Nephron (organoid): Measurements from ENCODE around the gene ZNF524.

ENCODE experiments used
- H3K27ac Mint-ChIP-seq, 3 experiments: 2 replicates each; pipeline ENCODE4 v1.8.0; 2020; ENCODE audit warnings: mixed read lengths in 3 of 3, mild to moderate bottlenecking in 2 of 3, moderate library complexity in 1 of 3
- H3K27me3 Mint-ChIP-seq: 2 replicates; pipeline ENCODE4 v1.8.0; 2021; ENCODE audit warnings: low read depth, mild to moderate bottlenecking, moderate library complexity, mixed read lengths
- H3K36me3 Mint-ChIP-seq: 2 replicates; pipeline ENCODE4 v1.8.0; 2020; ENCODE audit warnings: low read depth, mixed read lengths
- H3K4me1 Mint-ChIP-seq: 2 replicates; pipeline ENCODE4 v1.8.0; 2020; ENCODE audit warnings: mixed read lengths
- H3K4me3 Mint-ChIP-seq, 3 experiments: 2 replicates each; pipeline ENCODE4 v1.8.0; 2020; ENCODE audit warnings: mild to moderate bottlenecking in 3 of 3, mixed read lengths in 3 of 3, moderate library complexity in 2 of 3
- H3K9me3 Mint-ChIP-seq: 2 replicates; pipeline ENCODE4 v1.8.0; 2020; ENCODE audit warnings: mixed read lengths
- CTCF ChIP-seq, 3 experiments: fragments of 200-600 bp; sonication (generic); IDR thresholded peaks; one replicate each; pipeline ENCODE4 v1.5.0; 2021; ENCODE audit warnings: antibody characterized with exemption in 3 of 3; ENCODE audit not compliant: unreplicated experiment in 3 of 3

ZNF524 gene

DNA sequence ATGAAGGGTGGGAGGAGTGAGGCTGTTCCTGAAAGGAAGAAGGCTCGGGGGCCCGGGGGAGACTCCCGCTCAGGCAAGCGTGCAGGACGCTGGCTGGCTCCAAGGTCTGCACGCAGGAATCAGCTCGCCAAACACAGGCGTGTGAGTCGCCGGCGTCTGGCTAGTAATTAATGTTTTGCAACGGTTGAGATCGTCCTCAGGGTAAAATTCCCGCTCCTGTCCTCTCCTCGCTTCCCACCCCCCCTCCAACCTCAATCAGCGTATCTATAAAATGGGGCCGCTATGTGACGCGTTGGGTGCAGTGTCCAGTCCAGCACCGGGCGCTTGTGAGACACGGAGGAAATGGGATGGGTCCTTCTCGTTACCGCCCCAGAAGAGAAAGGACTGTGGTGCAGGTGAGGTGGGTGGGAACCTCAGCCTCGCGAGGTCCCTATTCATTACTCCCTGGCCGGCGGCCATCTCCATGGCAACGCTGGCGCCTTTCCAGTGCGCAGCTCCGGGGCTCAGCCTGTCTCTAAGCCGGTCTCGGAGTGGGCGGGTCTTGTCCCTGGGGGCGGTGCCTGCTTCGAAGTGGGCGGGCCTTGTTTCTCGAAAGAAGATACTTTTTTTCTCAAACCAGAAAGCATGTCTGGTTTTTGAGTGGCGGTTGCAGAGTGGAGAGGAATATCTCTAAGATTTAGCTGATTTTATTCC is 13.0 kb upstream of the ZNF524 start:
- peak overlapping the region; percentile 97 to 100 (median 99) for H3K27ac Mint-ChIP-seq
- H3K9me3 Mint-ChIP-seq: no peaks in the 10 kb centered on the region
- H3K27me3 Mint-ChIP-seq: peaks cover 6% of the 10 kb centered on the region
- no peak for TF ChIP-seq CTCF (IDR thresholded peaks at IDR 0.05; ENCODE audit: unreplicated experiment in 3 of 3)
- peak overlapping the region; percentile 77 to 84 (median 80) for H3K4me3 Mint-ChIP-seq
- H3K4me1 Mint-ChIP-seq: peaks cover 33% of the 10 kb centered on the region
- peaks cover 7% of the 10 kb centered on the region for H3K36me3 Mint-ChIP-seq

GRCh38 chr19:55588738-55589137 is 11.3 kb upstream of the ZNF524 start:
- Mint-ChIP-seq H3K27ac (peak overlapping the region in 2 of 3 experiments; percentile 53 to 68), H3K9me3 (no peaks in the 10 kb centered on the region), H3K27me3 (peaks cover 6% of the 10 kb centered on the region), H3K36me3 (peaks cover 11% of the 10 kb centered on the region), H3K4me3 (peak overlapping the region in 2 of 3 experiments; percentile 17 to 45), H3K4me1 (peaks cover 31% of the 10 kb centered on the region)
- TF ChIP-seq CTCF (IDR thresholded peaks at IDR 0.05; ENCODE audit: unreplicated experiment in 3 of 3): no peak

DNA sequence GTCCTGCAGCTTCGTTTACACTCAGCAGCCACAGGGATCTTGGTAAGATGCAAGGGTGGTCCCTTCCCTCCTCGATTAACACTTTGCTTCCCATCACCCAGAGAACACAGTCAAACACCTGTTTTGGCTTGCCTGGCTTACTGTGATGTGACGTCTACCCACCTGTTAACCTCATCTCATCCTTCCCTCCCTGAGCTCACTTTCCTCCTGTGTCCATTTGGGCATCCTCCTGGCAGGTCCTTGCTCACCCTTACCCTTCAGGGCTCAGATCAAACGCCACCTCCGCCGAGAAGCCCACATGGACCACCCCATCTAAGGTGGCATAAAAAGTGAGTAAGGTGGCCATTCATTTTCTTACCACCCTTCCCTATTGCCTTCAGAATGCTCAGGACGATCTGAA is 10.0 kb upstream of the ZNF524 start:
- no peak for TF ChIP-seq CTCF (IDR thresholded peaks at IDR 0.05; ENCODE audit: unreplicated experiment in 3 of 3)
- Mint-ChIP-seq H3K27ac (peak overlapping the region in 2 of 3 experiments; percentile 13 to 21), H3K4me3 (no peak overlapping the region), H3K36me3 (peaks cover 20% of the 10 kb centered on the region), H3K27me3 (peaks cover 6% of the 10 kb centered on the region), H3K9me3 (no peaks in the 10 kb centered on the region), H3K4me1 (peaks cover 25% of the 10 kb centered on the region)

DNA sequence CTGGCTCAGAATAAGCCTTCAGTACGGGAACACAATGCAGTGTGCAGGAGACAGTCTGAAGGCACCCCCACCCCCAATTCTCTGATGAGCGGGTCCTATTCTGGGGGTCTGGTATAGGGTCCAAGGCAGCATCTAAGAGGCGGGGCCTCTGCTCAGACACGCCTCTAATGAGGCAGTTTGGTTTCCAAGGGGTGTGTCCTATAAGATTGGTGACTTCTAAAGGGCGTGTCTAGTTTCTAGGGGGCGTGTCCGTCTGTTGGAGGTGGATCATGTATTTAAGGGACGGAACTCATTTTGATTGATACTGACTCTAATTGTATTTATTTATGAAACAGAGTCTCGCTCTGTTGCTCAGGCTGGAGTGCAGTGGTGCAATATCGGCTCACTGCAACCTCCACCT is 9.5 kb upstream of the ZNF524 start:
- Mint-ChIP-seq H3K4me1 (peaks cover 22% of the 10 kb centered on the region), H3K4me3 (no peak overlapping the region), H3K27ac (no peak overlapping the region), H3K27me3 (peaks cover 6% of the 10 kb centered on the region), H3K9me3 (no peaks in the 10 kb centered on the region), H3K36me3 (peaks cover 25% of the 10 kb centered on the region)
- TF ChIP-seq CTCF (IDR thresholded peaks at IDR 0.05; ENCODE audit: unreplicated experiment in 3 of 3): no peak

GRCh38 chr19:55591555-55591954 is 8.5 kb upstream of the ZNF524 start:
- H3K4me3 Mint-ChIP-seq: no peak overlapping the region
- H3K4me1 Mint-ChIP-seq: peaks cover 16% of the 10 kb centered on the region
- H3K27me3 Mint-ChIP-seq: peaks cover under 1% of the 10 kb centered on the region
- H3K27ac Mint-ChIP-seq: no peak overlapping the region
- no peak for TF ChIP-seq CTCF (IDR thresholded peaks at IDR 0.05; ENCODE audit: unreplicated experiment in 3 of 3)
- no peaks in the 10 kb centered on the region for H3K9me3 Mint-ChIP-seq
- peaks cover 34% of the 10 kb centered on the region for H3K36me3 Mint-ChIP-seq
